GM03348 (cell line): Measurements from ENCODE around the gene FBXW8.

ENCODE experiments used
- DNase-seq: peaks from one replicate; pipeline ENCODE4 v3.0.0; 2012; ENCODE audit warnings: low spot score

FBXW8 gene

DNA sequence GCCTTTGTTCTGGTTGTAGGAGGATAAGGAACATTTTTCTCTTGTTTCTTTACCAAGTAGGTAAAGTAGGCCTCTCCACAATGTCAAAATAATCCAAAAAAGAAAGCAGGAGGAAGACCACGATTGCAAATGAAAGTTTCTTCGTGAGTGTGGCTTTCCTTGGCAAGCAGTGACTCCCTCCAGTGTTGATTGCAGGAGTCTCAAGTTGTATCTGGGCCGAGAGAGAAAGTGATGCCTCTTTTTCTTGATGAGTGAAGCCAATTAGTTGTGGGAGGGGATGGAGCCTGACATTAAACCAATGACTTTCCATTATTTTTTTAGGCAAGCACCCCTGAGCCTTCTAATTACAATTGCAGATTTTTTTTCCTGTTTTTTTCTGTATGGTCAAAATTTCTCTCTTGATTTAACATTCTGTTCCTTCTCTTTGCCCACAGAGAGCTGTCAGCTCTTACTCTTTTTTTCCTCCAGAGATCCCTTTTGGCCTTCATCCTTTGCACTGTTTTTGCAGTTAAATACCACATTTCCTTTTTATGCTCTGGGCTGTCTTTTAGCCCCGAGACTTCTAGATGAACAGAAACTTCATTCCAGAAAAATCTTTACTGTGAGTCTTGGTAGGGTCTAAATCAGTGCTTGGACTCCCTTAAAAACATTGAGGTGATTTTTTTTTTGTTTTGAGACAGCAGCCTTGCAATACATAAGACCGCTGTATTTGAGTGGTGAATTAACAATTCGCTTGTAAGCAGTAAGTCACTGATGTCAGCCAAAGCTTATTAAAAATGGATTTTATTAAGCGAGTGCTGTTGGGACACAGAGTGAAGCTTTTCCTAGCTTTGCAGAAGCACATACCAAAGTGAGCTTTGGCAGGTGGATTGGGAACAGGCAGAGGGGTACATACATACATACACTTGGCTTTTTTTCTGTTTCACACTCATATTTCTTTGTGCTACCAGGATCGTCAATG is 15.8 kb downstream of the FBXW8 start:
- DNase-seq: no peak

GRCh38 chr12:116927244-116927940 is 16.6 kb downstream of the FBXW8 start:
- DNase-seq: no peak

DNA sequence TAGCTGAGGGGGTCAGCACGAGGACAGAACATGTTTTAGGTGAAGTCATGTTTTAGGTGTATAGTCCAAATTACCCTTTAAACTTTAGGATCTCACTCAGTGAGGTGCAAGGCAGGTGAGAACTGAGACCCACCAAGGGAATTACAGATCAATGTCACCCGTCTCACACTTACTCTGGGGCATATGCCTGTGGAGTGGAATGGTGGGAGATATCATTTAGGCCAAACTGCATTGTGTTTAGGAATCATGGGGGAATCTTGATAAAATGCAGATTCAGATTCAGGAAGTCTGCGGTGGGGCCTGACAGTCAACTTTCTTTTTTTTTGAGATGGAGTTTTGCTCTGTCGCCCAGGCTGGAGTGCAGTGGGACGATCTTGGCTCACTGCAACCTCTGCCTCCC is 17.8 kb downstream of the FBXW8 start:
- DNase-seq: no peak

DNA sequence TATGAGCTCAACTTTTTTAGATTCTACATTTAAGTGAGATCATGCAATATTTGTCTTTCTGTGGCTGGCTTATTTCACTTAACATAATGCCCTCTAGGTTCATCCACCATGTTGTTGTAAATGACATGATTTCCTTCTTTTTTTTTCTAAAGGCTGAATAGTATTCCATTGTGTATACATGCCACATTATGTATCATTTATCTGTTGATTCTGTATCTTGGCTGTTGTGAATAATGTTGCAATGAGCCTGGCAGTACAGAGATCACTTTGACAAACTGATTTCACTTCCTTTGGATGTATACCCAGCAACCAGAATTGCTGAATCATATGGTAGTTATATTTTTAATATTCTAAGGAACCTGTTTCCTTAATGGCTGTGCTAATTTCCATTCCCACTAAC is 19.1 kb downstream of the FBXW8 start:
- DNase-seq: no peak

- no peak for DNase-seq
Observed at GRCh38 chr12:116931665-116932064, 20.9 kb downstream of the FBXW8 start.

GRCh38 chr12:116933091-116933490 is 22.3 kb downstream of the FBXW8 start:
- DNase-seq: no peak

DNA sequence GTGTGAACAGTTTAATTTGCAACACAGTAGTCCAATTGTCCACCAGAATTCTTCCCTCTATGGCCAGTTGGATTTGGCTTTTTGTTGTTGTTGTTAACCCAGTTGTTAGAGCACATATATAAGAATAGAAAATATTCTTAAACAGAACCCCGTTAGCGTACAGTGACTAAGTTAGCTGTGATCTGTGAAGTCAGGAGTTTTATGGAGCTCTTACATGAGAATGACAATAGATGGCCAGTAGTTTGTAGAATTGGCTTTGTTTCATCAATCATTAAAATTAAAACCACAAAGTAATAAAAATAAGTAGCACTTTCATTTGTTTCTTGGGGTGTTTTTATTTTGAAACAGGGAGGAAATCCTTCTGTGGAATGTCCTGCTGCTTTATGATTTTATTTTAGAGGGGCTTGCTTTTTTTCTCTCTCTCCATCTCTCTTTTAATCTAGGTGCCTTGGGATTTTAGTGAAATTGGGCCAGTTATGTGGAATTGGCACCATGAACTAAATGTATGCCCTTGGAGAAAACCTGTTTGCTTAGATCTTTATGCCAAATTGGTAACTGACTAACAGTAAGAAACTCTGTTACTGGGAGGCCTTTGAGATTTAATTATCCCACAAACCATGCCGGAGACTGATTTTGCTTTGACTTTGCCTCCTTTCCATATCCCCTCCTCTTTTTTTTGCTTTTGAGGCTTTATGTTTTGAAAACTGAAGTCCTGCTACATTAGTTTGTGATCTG is 22.9 kb downstream of the FBXW8 start:
- DNase-seq: no peak

DNA sequence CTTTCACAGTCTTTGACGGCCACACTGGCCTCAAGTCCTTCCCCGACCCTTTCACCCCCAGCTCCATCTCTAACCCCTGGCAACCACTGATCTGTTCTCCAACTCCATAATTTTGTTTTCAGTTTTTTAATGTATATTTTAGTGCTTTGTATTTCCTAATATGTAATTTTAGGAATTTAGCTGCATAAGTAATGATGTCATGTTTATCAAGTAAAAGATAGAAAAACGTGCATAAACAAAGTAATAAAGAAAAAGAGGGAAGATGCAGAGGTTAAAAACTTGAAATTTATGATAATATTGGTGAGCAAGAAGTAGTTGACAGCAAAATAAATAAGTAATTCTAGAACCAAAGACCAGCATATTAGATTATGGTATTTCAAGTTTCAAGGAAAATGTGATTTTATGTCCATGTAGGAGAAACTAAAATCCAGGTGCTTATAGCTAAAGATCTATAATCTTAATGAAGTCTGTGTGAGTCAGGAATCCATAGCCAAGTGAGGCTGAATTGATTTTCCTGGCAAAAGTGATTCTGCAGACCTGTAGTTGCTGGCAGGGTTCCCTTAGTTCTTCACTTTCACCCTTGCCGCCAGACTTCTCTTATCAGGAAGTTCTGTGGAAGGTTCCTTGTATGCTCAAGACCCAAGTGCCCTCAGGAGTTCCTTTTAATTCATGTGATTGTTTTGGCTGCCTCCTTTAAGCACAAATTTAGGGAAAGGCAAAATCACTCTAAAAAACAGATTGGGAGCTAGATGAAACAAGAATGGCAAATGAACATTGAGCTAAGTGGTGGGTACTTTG is 24.4 kb downstream of the FBXW8 start:
- DNase-seq: no peak

DNA sequence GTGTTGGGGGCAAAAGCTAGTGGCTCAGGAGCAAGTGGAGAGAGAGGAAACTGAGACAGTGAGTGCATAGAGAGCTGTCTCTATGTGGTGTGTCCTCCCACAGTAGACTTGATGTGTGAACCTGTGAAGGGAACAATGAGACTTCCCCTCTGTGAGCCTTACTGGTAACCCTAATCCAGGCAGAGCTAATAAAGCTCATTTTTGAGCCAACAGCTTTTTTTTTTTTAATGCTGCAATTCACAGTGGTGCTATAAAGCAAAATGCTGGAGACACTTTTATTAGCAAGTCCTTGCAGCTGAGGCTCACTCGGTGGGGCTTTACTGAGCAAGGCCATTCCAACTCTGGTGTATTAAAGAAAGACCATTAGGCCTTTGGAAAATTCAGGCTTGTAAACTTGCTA is 26.9 kb downstream of the FBXW8 start:
- no peak for DNase-seq

- DNase-seq: no peak
Observed at GRCh38 chr12:116939734-116940133, 29.0 kb downstream of the FBXW8 start.

DNA sequence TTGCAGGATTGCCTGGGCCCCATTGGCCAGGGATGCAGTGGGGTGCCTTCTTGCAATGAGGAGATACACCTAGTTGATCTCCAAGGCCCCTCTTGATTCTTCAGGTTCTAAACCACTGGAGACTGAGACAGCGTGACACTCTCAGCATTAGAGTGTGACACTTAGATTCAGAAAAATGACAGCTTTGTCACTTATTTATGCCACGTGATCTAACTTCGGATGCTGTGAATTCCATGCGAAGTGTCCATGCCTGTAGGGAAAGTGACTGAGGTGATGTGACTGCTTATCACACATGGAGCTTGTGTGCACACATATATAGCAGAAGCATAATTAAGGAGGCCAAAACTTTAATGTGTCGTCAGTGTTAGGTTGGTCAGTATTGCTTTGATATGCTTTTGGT is 30.4 kb downstream of the FBXW8 start:
- DNase-seq: no peak

DNA sequence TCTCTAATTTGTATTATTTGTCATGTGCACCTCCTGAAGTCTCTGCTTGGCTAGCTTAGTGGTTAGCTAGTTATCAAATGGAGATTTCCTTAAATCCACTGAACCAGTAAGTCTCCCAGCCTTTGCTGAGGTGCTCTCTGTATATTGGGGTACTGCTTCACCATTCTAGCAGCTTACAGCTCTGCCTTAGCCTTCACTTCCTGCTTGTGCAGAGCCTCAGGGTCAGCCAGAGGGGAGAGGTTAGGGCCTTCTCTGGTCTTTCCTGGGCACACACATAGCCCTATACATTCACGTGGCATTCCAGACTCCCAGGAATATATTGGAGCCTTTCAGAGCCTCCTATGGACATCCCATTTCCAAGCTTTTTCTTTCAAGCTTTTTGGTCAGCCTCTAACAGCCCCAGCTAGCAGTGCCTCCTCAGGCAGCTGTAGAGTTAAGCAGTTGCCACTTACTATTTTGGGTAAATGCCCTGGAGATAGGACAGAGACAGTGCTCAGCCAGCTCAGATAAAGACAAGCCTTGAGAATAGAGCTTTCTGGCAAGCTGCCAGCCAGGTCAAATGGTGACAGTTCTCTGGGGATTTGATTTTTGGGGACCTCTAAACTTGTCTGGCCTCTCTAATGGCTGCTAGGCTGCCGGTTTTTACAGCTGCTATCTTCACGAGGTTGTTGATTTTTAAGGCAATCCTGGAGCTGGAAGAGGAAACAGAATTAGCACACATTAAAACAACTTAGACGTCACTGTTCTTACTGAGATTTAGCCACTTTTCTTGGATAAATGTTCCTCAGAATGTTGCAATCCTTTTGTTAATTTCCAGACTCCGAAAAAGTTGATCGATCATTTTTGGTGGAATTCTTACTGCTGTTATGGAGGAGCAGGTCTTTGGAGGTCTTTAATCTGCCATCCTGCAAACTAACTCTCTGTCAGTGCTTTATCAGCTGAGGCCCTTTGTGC is 32.9 kb downstream of the FBXW8 start:
- no peak for DNase-seq

DNA sequence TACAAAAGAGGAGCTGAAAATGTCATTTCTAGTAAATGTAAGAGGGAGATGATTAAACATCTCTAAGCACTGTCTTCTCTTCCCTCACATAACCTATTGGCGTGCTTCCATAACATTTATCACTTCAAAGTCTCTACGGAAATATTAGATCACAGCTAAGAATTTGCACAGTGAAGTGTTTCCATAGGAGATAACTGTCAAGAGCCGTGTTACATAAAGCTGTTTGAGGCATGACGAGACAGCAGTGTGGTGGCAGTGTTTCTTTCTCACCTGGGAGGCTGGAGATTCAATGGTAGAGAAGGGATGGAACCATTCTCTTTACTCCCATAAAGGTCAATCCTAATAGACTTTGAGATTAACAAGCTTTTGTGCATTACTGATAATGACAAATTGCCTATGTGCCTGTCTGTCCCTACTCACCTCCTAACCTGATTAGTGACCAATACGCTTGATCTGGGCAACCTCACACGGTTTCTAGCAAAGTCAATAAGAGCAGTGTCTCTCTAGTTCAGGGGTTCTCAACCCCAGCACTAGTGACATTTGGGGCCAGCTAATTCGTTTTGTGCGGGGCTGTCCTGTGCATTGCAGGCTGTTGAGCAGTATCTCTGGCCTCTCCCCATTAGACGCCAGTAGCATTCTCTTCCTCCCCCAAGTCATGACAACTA is 35.3 kb downstream of the FBXW8 start:
- DNase-seq: no peak

GRCh38 chr12:116948298-116948697 is 37.5 kb downstream of the FBXW8 start:
- no peak for DNase-seq

DNA sequence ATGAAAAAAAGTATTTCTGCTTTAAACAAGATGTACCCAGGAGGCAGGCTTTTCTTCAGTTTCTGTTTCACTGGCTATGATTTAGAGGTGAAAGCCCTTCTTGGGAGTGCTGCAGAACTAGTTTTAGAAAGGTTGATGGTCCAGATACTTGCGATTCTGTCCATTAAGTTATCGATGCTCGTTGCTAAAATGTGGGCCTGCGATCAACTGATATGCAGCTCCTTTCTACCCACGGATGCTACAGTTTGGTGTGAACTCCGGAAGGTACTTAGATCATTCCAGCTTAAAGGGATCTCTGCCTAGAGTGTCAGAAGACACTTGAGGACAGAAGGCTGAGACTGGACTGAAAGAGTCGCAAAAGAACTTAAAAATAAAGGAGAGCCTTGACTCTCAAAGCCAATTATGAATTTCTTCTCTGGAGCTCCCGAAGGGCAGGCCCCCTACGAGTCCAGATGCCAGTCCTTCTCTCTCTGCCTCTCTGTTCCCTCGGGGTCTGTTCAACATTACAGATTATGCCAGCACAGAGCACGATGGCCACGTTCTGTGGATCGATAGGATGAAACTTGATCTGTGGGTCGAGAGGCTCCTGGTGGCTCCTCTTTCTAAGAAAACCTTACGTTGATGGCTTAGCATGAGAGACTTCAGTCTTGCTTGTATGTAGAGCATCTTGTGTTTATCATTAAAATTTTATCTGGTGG is 40.0 kb downstream of the FBXW8 start:
- no peak for DNase-seq

DNA sequence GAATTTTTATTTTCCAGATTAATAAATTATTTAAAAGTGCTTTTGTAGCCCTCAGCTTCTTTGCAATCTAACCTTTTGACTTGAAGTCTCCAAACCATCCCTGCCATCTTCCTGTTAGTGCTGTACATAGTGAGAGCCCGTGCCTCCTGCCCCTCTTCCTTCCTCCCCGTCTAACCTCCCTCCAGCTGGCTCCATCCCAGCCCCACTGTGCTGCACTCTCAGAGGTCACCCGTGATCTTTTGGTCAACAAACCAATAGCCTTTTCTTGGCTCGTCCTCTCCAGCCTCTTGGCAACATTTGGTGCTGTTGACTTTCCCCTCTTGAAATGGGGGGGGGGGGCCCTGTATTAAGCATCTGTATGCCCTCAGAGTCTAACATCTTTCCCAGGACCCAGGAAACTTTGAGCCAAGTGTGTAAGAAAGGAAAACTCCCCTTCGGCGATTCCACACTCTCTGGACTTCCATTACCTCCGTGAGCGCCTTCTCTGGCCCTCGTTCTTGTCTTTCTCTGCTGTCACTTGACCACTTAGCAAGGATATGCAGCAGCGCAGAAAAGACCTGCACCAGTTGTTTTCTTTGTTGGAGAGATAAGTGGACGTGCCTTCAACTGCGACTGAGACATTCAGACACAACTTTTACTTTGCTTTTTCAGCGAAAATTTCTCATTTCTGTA is 44.1 kb downstream of the FBXW8 start:
- no peak for DNase-seq

DNA sequence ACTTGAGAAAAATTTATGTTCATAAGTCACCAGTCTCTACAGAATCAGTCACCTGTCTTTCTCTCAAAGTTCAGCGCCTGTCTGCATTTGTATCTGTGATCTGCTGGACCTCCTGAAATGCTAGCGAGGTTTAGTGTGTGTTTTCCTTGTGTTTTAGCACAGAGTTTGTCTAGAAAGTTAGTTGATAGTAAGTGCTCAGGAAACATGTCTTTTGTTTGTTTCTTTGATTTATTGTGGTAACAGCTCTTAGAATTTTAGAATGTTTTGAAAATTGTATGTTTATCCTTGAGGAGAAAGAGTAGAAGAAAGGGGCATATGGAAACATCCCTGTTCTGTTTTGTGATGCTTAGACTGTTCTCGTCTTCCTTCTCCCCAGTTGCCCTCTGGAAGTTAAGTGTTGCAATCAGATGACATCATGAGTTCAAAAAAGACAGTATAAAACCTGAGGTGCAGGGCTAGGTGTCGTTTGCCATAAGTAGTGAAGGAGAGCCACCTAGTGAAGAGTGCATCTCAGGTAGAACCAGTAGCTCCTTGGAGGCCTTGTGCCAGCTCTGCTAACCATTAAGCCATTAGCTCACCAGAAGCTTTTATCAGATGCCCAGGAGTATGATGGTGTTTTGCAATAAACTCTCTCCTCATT is 44.8 kb downstream of the FBXW8 start:
- DNase-seq: no peak

DNA sequence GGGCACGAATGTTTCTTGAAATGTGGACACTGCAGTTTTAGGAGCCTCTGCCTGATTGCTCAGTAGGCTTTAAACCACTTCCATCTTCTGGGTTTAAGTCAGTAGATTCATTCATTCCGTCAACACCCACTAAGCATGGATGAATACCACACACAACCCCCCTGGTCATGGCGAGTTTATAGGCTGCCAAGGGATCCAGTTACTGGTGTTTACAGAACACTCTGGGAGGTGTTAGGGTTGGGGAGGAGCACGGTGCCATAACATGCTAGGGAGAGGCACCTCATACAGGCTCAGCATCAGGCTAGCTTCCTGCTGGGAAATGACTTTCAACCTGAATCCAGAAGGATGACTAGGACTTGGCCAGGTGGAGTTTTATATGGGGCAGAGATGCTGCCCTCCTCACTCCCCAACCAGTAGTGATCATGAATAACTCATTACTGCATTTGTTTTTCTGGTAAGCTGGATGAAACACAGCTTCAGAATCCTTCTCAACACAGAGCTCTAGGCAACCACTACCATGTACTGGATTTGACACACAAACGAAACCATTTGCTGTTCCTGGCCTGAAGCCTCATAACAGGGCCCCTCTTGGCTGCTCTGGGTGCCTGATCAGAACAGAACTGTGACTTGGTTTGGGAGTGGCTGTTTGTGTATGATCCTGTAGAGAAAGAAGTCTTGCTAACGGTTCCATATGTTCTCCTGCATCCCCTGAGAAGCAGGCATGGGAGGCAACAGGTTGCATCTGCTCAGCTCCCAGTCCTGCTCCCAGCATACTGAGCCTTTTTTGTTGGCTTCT is 47.9 kb downstream of the FBXW8 start:
- no peak for DNase-seq
